Endothelial cell of umbilical vein (primary cell): ENCODE data around the gene SYT17.

ENCODE experiments used
- EZH2 ChIP-seq: IDR thresholded peaks from 2 replicates; pipeline ENCODE4 v1.6.1; 2012; ENCODE audit warnings: borderline replicate concordance, low read depth, mild to moderate bottlenecking, moderate library complexity, low read length, inconsistent platforms; ENCODE audit not compliant: severe bottlenecking
- FOS ChIP-seq: IDR thresholded peaks from 2 replicates; pipeline ENCODE4 v1.6.1; 2011; ENCODE audit warnings: mild to moderate bottlenecking, low read length, moderate library complexity, borderline replicate concordance; ENCODE audit not compliant: insufficient read depth
- MAX ChIP-seq: IDR thresholded peaks from 2 replicates; pipeline ENCODE4 v1.6.1; 2011; ENCODE audit not compliant: insufficient read depth, insufficient read length
- MYC ChIP-seq: IDR thresholded peaks from one replicate; pipeline ENCODE4 v1.6.1; 2011; ENCODE audit warnings: mild to moderate bottlenecking, low read depth, low read length
- POLR2A ChIP-seq: IDR thresholded peaks from 2 replicates; pipeline ENCODE4 v1.6.1; 2012; ENCODE audit warnings: low read depth, mild to moderate bottlenecking, control low read depth, low read length
- POLR2AphosphoS5 ChIP-seq: IDR thresholded peaks from 2 replicates; pipeline ENCODE4 v1.6.1; 2012; ENCODE audit warnings: low read depth, mild to moderate bottlenecking, control low read depth, low read length, moderate library complexity; ENCODE audit not compliant: insufficient read depth
- TF ChIP-seq, protein P1 (sequence below), 2 donors: IDR thresholded peaks; 1 replicate in 1 of 2; 2 replicates in 1 of 2; pipeline ENCODE4 v1.5.1; 2011; ENCODE audit warnings: low read length in 2 of 2, mild to moderate bottlenecking in 2 of 2, moderate library complexity in 2 of 2, control low read depth in 1 of 2, inconsistent platforms in 1 of 2, low read depth in 1 of 2; ENCODE audit not compliant: insufficient read depth in 1 of 2; ENCODE audit errors: extremely low read depth in 1 of 2

DNA sequence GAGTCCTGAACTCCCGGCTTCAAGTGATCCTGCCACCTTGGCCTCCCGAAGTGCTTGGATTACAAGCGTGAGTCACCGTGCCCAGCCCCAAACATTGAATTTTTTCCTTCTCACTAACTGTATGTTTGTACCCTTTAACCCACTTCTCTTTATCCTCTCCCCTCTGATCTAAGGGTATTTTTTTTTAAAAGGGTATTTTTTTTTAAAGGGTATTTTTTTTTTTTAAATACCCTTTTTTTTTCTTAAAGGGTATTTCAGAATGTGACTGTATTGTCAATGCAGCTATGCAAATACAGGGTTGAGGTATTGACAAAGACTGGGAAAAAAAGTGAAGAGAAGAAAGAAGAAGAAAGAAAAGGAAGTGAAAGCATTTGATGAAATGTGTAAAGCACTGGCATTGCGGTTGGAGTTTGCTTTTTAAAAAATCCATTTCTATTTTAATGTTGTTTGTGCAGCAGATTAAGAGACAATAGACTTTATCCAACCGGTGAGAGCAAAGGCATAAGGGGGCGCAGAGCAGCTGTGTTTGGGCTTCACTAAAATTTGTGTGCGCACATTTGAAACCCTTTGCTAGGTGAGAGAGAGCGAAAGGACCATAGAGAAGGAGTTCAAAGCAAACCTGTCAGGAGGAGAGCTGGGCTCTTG is 42.4 kb downstream of the SYT17 start:
- TF ChIP-seq, protein P1, sequence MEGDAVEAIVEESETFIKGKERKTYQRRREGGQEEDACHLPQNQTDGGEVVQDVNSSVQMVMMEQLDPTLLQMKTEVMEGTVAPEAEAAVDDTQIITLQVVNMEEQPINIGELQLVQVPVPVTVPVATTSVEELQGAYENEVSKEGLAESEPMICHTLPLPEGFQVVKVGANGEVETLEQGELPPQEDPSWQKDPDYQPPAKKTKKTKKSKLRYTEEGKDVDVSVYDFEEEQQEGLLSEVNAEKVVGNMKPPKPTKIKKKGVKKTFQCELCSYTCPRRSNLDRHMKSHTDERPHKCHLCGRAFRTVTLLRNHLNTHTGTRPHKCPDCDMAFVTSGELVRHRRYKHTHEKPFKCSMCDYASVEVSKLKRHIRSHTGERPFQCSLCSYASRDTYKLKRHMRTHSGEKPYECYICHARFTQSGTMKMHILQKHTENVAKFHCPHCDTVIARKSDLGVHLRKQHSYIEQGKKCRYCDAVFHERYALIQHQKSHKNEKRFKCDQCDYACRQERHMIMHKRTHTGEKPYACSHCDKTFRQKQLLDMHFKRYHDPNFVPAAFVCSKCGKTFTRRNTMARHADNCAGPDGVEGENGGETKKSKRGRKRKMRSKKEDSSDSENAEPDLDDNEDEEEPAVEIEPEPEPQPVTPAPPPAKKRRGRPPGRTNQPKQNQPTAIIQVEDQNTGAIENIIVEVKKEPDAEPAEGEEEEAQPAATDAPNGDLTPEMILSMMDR (IDR thresholded peaks at IDR 0.05; ENCODE audit: extremely low read depth in 1 of 2, insufficient read depth in 1 of 2, low read depth in 1 of 2, low read length in 2 of 2) = no peak
- TF ChIP-seq FOS = no peak
- no peak for TF ChIP-seq MYC
- TF ChIP-seq EZH2 = no peak
- TF ChIP-seq POLR2A = no peak
- TF ChIP-seq POLR2AphosphoS5 = no peak
- no peak for TF ChIP-seq MAX
